RWPE2 (cell line): ENCODE data around the gene NUP54.
A peak's percentile ranks its signal among the peaks of the same experiment; 100 is the strongest.

Experiments
- ATAC-seq: fragments of 200-7000 bp; cut with Tn5 transposase; 3 replicates; pipeline ENCODE4 v1.9.1; 2021; ENCODE audit warnings: low read depth
- DNase-seq: peaks from one replicate; pipeline ENCODE4 v3.0.0-alpha.2; 2020; ENCODE audit warnings: low spot score
- H3K27ac ChIP-seq: fragments of 450-650 bp; 2 replicates; pipeline ENCODE4 v1.5.1; 2017; ENCODE audit warnings: mild to moderate bottlenecking; ENCODE audit not compliant: poor library complexity, severe bottlenecking
- H3K27me3 ChIP-seq: fragments of 250-450 bp; sonication (Bioruptor Pico); 2 replicates; pipeline ENCODE4 v1.5.1; 2021; ENCODE audit warnings: mild to moderate bottlenecking, moderate library complexity; ENCODE audit not compliant: insufficient read depth, poor library complexity, severe bottlenecking
- H3K36me3 ChIP-seq: fragments of 250-450 bp; sonication (Bioruptor Pico); 2 replicates; pipeline ENCODE4 v1.5.1; 2020; ENCODE audit warnings: low read depth, mild to moderate bottlenecking, moderate library complexity
- H3K4me1 ChIP-seq: fragments of 250-450 bp; sonication (Bioruptor Pico); 2 replicates; pipeline ENCODE4 v1.5.1; 2021; ENCODE audit warnings: mild to moderate bottlenecking, moderate library complexity; ENCODE audit not compliant: insufficient read depth, poor library complexity, severe bottlenecking
- H3K4me3 ChIP-seq: fragments of 250-450 bp; sonication (Bioruptor Pico); 2 replicates; pipeline ENCODE4 v1.5.1; 2021; ENCODE audit warnings: mild to moderate bottlenecking, moderate library complexity; ENCODE audit not compliant: severe bottlenecking
- H3K9me3 ChIP-seq: fragments of 250-450 bp; sonication (Bioruptor Pico); 2 replicates; pipeline ENCODE4 v1.5.1; 2021; ENCODE audit warnings: mild to moderate bottlenecking, moderate library complexity; ENCODE audit not compliant: severe bottlenecking
- CTCF ChIP-seq: fragments of 450-650 bp; IDR thresholded peaks from one replicate; pipeline ENCODE4 v1.5.1; 2017; ENCODE audit warnings: mild to moderate bottlenecking, moderate library complexity; ENCODE audit not compliant: poor library complexity, severe bottlenecking

Gene NUP54

GRCh38 chr4:76091052-76091451 lies 57.1 kb downstream of the NUP54 start:
- Histone ChIP-seq H3K4me1 (peaks cover 13% of the 10 kb centered on the region), H3K36me3 (no peaks in the 10 kb centered on the region), H3K27ac (peak overlapping the region; percentile 69), H3K27me3 (no peaks in the 10 kb centered on the region), H3K4me3 (no peak overlapping the region), H3K9me3 (no peaks in the 10 kb centered on the region)
- TF ChIP-seq CTCF, result no peak
- ATAC-seq, result peak; percentile 81
- DNase-seq, result no peak

- H3K27me3 ChIP-seq, result no peaks in the 10 kb centered on the region
- H3K27ac ChIP-seq, result peak overlapping the region; percentile 69
- ATAC-seq (peak; percentile 83), DNase-seq (no peak)
- TF ChIP-seq CTCF, result no peak
- no peak overlapping the region for H3K4me3 ChIP-seq
- H3K4me1 ChIP-seq, result peaks cover 13% of the 10 kb centered on the region
- no peaks in the 10 kb centered on the region for H3K9me3 ChIP-seq
- no peaks in the 10 kb centered on the region for H3K36me3 ChIP-seq
Observed at GRCh38 chr4:76090241-76090691, 57.9 kb downstream of the NUP54 start.

- Histone ChIP-seq H3K4me3 (no peak overlapping the region), H3K36me3 (no peaks in the 10 kb centered on the region), H3K4me1 (peaks cover 13% of the 10 kb centered on the region), H3K27me3 (no peaks in the 10 kb centered on the region), H3K27ac (no peak overlapping the region), H3K9me3 (no peaks in the 10 kb centered on the region)
- ATAC-seq, result no peak
- DNase-seq, result no peak
- no peak for TF ChIP-seq CTCF
Observed at GRCh38 chr4:76088719-76089118, 59.5 kb downstream of the NUP54 start.

GRCh38 chr4:76087007-76087769 lies 61.0 kb downstream of the NUP54 start:
- H3K4me3 ChIP-seq, result no peak overlapping the region

More at GRCh38 chr4:76087007-76087769, 61.0 kb downstream of the NUP54 start:
- Histone ChIP-seq H3K27ac (no peak overlapping the region), H3K36me3 (no peaks in the 10 kb centered on the region), H3K27me3 (no peaks in the 10 kb centered on the region), H3K9me3 (no peaks in the 10 kb centered on the region), H3K4me1 (peaks cover 13% of the 10 kb centered on the region)
- peak; percentile 89 for TF ChIP-seq CTCF
- ATAC-seq (peak; percentile 53; the same call in 2 of the 3 replicates), DNase-seq (no peak)
